Stimulated activated CD4-positive, alpha-beta T cell treated with anti-CD3 and anti-CD28 coated beads, Interleukin-4, amount 100 ng/mL, for 4 hours (primary cell): ENCODE measurements around the gene PSMB2.

ENCODE experiments used
- DNase-seq, 2 experiments: peaks; one replicate each; pipeline ENCODE4 v3.0.0-alpha.2; 2020

Gene PSMB2

DNA sequence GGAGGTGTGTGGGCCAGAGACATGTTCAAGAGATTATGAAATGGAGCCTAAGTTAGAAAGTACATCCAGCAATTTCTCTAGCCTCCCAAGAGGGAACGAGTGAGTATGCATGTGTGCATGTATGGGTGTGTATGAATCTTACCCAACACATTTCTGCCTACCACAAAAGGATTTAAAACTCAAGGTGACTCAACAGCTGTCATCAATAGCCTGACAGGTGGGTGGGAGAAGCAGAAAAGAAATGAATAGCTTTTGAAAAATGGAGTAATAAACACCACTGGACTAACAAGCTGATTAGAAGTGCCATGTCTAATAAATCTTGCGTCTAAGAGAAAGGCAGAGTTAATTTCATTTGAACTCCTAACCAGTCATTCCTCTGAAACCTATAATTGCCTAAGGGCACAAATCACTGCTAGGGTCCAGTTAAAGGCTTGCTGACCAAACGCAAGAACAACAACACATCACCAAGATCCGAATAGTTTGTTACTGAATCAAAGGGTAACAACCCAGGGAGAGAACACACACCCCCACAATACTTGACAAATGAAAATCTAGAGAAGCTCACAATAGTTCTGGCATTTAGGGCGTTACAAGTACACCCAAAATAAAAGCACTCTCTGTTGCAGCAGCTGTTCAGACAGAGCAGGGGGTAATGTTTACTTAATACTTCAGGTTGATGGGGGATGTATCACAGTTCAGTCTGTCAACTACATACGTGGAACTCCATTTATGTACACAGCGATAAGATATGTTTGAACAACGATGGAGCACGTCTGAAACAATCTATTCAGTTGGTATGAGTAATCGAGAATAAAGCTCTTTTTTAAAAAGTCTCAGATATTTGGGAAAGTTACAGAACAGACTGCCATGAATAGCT is 85.5 kb downstream of the PSMB2 start:
- DNase-seq, result no peak

GRCh38 chr1:35555212-35555584 is 86.1 kb downstream of the PSMB2 start:
- no peak for DNase-seq

DNA sequence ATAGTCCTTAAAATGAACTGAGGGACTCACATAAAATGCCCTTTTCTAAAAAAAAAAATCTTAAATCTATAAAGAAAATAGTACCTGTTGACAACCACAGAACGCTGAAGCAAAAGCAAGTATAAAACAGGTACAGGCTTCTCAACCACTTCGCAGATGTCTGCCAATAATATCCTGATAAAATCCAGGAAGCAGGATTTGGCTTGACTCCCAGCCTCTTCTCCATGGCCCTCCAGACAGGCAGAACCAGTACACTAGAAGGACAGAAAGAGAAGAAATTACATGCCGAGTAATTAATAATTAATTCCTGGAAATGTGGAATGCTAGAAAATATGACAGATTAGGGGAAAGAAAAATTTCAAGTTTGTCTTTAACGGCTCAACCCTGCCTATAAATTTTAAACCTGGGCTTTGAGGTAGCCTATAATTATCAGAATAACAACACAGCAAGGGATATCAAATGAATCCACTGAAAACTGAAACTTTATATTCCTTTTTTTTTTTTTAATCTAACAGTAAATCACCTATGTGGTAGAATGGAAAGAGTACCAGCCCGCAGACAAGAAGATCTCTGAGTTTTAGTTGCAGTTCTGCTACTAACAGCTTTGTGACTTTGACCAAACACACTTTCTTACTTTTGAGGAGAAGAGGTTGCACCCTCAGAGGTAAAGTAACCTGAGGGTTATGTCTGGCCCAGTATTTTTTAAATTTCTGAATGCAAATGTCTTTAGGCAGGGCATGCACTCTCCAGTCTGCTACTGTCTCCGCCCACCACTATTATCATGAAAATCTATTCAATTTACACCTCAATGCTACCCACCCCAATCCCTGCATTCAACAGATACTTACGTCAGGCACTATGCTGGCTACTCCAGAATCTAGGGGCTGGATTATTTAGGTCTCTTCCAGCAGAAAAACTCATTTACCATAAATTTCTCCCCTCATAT is 86.8 kb downstream of the PSMB2 start:
- DNase-seq, result no peak

- DNase-seq, result no peak
Measured at GRCh38 chr1:35553851-35554250, 87.5 kb downstream of the PSMB2 start.
